ENCODE data around the gene COX14. TPM values are rescaled to one million over a fixed set of nuclear protein-coding genes. Genes with fewer than 3 reads are reported as not detected.

The COX14 gene
- total RNA-seq, 1 experiment from 2014 or later = 84.7 TPM

DNA sequence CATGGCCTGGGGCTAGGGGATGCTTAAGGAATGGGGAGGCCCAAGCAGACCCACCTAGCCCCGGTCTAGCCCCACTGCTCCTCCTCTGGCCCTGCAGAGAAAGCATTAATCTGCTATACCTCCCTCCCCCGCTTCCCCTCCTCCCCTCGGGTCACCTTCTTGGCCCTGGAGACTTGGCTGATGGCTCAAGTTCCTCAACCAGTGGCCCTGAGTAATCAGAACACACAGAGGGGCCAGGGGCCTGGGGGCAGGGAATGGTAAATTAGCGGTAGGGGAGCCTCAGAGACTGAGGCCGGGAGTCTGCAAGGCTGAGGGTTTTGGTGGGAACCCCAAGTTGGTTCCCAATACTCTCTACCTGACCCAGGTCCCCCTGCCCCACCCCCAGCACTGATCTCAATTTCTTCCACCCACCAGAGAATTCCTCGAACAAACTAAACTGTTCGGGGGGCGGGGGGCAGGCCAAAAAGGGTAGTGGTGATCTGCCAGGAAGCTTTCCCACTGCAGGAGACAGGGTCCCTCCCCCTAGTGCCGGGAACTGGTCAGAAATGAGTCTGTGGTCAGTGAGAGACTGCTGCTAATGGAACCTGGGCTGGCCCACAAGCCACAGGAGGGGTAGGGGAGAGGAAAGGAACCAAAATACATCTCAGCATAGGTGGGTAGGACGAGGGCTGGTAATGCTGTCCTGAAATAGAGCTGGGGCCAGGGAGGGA lies 39.7 kb upstream of the COX14 start:
- intact Hi-C loops (cut with micrococcal nuclease) = no loop called here
- no peak overlapping the region for H3K4me3 ChIP-seq (ENCODE audit: low read length)
- H3F3A ChIP-seq (ENCODE audit: low read length, unreplicated experiment) = no peaks in the 10 kb centered on the region
- no peak overlapping the region for H3K27ac ChIP-seq (ENCODE audit: low read length)
- no peaks in the 10 kb centered on the region for H3K79me2 ChIP-seq (ENCODE audit: low read length)
- H2AFZ ChIP-seq (ENCODE audit: low read length) = no peak overlapping the region
- BruUV-seq (replicated peaks) = no TSS peak
- no peak overlapping the region for H3K9ac ChIP-seq (ENCODE audit: low read length)
- CTCF ChIA-PET = interaction anchor here (2.2 kb wide), 1 partner anchor 105 kb away, joined by 38 read pairs; no protein-coding TSS in a partner anchor
- no peaks in the 10 kb centered on the region for H3K27me3 ChIP-seq (ENCODE audit: low read length)
- H3K36me3 ChIP-seq (ENCODE audit: low read depth, low read length) = no peaks in the 10 kb centered on the region
- no peaks in the 10 kb centered on the region for H3K9me2 ChIP-seq (replicated peaks; ENCODE audit: low read length)
- ATAC-seq (no peak), DNase-seq (no peak)
- peaks cover 6% of the 10 kb centered on the region for H3K4me1 ChIP-seq (ENCODE audit: insufficient read depth, low read length)
- no peak overlapping the region for H3K4me2 ChIP-seq (ENCODE audit: low read length)
- H4K20me1 ChIP-seq (ENCODE audit: low read length) = no peaks in the 10 kb centered on the region
- POLR2A ChIA-PET (ENCODE audit: unreplicated experiment) = no interaction called here
- no peak for TF ChIP-seq EZH2 (IDR thresholded peaks at IDR 0.05; ENCODE audit: low read length, unreplicated experiment)
- no peak for TF ChIP-seq EZH2phosphoT487 (IDR thresholded peaks at IDR 0.05; ENCODE audit: borderline replicate concordance, low read length)
- TF ChIP-seq, protein P1, sequence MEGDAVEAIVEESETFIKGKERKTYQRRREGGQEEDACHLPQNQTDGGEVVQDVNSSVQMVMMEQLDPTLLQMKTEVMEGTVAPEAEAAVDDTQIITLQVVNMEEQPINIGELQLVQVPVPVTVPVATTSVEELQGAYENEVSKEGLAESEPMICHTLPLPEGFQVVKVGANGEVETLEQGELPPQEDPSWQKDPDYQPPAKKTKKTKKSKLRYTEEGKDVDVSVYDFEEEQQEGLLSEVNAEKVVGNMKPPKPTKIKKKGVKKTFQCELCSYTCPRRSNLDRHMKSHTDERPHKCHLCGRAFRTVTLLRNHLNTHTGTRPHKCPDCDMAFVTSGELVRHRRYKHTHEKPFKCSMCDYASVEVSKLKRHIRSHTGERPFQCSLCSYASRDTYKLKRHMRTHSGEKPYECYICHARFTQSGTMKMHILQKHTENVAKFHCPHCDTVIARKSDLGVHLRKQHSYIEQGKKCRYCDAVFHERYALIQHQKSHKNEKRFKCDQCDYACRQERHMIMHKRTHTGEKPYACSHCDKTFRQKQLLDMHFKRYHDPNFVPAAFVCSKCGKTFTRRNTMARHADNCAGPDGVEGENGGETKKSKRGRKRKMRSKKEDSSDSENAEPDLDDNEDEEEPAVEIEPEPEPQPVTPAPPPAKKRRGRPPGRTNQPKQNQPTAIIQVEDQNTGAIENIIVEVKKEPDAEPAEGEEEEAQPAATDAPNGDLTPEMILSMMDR (conservative IDR thresholded peaks at IDR 0.05; ENCODE audit: low read depth, low read length) = no peak
- no peaks in the 10 kb centered on the region for H3K9me3 ChIP-seq (ENCODE audit: low read length)

DNA sequence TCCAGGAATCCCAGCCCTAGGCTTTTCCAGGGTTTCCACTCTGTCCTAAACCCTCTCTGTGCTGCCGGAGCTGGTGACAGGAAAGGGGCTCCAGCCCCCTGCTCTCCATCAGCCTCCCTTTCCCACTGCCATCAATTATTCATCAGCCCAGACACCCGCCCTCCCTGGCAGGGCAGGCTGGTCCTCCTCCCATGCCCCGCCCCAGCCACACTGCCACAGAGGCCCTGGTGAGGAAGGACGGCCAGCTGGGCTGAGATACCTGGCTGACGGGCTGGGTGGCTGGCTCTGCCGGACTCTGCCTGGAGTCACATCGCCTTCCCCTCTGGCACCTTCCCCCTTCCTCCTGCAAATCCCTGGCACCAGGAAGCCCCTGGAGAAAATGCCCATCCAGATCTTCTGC lies 38.8 kb upstream of the COX14 start:
- no peak for ATAC-seq
- Histone ChIP-seq H3F3A (ENCODE audit: low read length, unreplicated experiment) (no peaks in the 10 kb centered on the region), H3K4me1 (ENCODE audit: insufficient read depth, low read length) (peaks cover 6% of the 10 kb centered on the region), H3K9me3 (ENCODE audit: low read length) (no peaks in the 10 kb centered on the region), H3K36me3 (ENCODE audit: low read depth, low read length) (no peaks in the 10 kb centered on the region), H3K27me3 (ENCODE audit: low read length) (no peaks in the 10 kb centered on the region), H3K27ac (ENCODE audit: low read length) (no peak overlapping the region), H3K4me2 (ENCODE audit: low read length) (no peak overlapping the region), H4K20me1 (ENCODE audit: low read length) (no peaks in the 10 kb centered on the region), H3K79me2 (ENCODE audit: low read length) (no peaks in the 10 kb centered on the region), H3K9ac (ENCODE audit: low read length) (no peak overlapping the region), H2AFZ (ENCODE audit: low read length) (no peak overlapping the region), H3K4me3 (ENCODE audit: low read length) (no peak overlapping the region), H3K9me2 (replicated peaks; ENCODE audit: low read length) (no peaks in the 10 kb centered on the region)
- ChIA-PET POLR2A (ENCODE audit: unreplicated experiment) (no interaction called here), CTCF (interaction anchor here (1.0 kb wide), 1 partner anchor 40 kb away, joined by 7 read pairs; no protein-coding TSS in a partner anchor)
- intact Hi-C loops (cut with micrococcal nuclease) = no loop called here
- no TSS peak for BruUV-seq (replicated peaks)
- DNase-seq = no peak
- TF ChIP-seq EZH2phosphoT487 (IDR thresholded peaks at IDR 0.05; ENCODE audit: borderline replicate concordance, low read length) (no peak), EZH2 (IDR thresholded peaks at IDR 0.05; ENCODE audit: low read length, unreplicated experiment) (no peak)
- TF ChIP-seq, protein P1 (conservative IDR thresholded peaks at IDR 0.05; ENCODE audit: low read depth, low read length) = no peak

DNA sequence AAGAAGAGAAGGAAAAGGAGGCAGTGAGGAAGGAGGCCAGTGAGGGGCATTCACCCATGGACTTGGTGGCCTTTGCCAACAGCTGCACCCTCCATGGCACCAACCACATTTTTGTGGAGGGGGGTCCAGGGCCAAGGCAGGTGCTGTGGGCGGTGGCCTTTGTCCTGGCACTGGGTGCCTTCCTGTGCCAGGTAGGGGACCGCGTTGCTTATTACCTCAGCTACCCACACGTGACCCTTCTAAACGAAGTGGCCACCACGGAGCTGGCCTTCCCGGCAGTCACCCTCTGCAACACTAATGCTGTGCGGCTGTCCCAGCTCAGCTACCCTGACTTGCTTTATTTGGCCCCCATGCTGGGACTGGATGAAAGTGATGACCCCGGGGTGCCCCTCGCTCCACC lies 38.3 kb upstream of the COX14 start:
- BruUV-seq (replicated peaks) = no TSS peak
- DNase-seq = no peak
- H3K36me3 ChIP-seq (ENCODE audit: low read depth, low read length) = no peaks in the 10 kb centered on the region
- peaks cover 6% of the 10 kb centered on the region for H3K4me1 ChIP-seq (ENCODE audit: insufficient read depth, low read length)
- no peak overlapping the region for H3K9ac ChIP-seq (ENCODE audit: low read length)
- H3K27ac ChIP-seq (ENCODE audit: low read length) = no peak overlapping the region
- H4K20me1 ChIP-seq (ENCODE audit: low read length) = no peaks in the 10 kb centered on the region
- ChIA-PET CTCF (interaction anchor here (1.0 kb wide), 1 partner anchor 39 kb away, joined by 7 read pairs; no protein-coding TSS in a partner anchor), POLR2A (ENCODE audit: unreplicated experiment) (no interaction called here)
- H3K9me3 ChIP-seq (ENCODE audit: low read length) = no peaks in the 10 kb centered on the region
- TF ChIP-seq, protein P1 (conservative IDR thresholded peaks at IDR 0.05; ENCODE audit: low read depth, low read length) = no peak
- intact Hi-C loops (cut with micrococcal nuclease) = no loop called here
- ATAC-seq = no peak
- no peaks in the 10 kb centered on the region for H3K9me2 ChIP-seq (replicated peaks; ENCODE audit: low read length)
- no peaks in the 10 kb centered on the region for H3F3A ChIP-seq (ENCODE audit: low read length, unreplicated experiment)
- no peaks in the 10 kb centered on the region for H3K79me2 ChIP-seq (ENCODE audit: low read length)
- no peaks in the 10 kb centered on the region for H3K27me3 ChIP-seq (ENCODE audit: low read length)
- no peak overlapping the region for H2AFZ ChIP-seq (ENCODE audit: low read length)
- H3K4me2 ChIP-seq (ENCODE audit: low read length) = no peak overlapping the region
- no peak overlapping the region for H3K4me3 ChIP-seq (ENCODE audit: low read length)
